ENCODE results near the gene EFNA2. TPM values are rescaled to one million over a fixed set of nuclear protein-coding genes. Genes with fewer than 3 reads are reported as not detected.

Gene EFNA2
- total RNA-seq, 1 donor from 2014 or later: not detected

- TF ChIP-seq, protein P1, sequence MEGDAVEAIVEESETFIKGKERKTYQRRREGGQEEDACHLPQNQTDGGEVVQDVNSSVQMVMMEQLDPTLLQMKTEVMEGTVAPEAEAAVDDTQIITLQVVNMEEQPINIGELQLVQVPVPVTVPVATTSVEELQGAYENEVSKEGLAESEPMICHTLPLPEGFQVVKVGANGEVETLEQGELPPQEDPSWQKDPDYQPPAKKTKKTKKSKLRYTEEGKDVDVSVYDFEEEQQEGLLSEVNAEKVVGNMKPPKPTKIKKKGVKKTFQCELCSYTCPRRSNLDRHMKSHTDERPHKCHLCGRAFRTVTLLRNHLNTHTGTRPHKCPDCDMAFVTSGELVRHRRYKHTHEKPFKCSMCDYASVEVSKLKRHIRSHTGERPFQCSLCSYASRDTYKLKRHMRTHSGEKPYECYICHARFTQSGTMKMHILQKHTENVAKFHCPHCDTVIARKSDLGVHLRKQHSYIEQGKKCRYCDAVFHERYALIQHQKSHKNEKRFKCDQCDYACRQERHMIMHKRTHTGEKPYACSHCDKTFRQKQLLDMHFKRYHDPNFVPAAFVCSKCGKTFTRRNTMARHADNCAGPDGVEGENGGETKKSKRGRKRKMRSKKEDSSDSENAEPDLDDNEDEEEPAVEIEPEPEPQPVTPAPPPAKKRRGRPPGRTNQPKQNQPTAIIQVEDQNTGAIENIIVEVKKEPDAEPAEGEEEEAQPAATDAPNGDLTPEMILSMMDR (IDR thresholded peaks at IDR 0.05): no peak
- no peaks in the 10 kb centered on the region for H3K4me1 ChIP-seq
- intact Hi-C loops (cut with DNase I): no loop called here
Measured at GRCh38 chr19:1290196-1290702, 4.6 kb downstream of the EFNA2 start.

DNA sequence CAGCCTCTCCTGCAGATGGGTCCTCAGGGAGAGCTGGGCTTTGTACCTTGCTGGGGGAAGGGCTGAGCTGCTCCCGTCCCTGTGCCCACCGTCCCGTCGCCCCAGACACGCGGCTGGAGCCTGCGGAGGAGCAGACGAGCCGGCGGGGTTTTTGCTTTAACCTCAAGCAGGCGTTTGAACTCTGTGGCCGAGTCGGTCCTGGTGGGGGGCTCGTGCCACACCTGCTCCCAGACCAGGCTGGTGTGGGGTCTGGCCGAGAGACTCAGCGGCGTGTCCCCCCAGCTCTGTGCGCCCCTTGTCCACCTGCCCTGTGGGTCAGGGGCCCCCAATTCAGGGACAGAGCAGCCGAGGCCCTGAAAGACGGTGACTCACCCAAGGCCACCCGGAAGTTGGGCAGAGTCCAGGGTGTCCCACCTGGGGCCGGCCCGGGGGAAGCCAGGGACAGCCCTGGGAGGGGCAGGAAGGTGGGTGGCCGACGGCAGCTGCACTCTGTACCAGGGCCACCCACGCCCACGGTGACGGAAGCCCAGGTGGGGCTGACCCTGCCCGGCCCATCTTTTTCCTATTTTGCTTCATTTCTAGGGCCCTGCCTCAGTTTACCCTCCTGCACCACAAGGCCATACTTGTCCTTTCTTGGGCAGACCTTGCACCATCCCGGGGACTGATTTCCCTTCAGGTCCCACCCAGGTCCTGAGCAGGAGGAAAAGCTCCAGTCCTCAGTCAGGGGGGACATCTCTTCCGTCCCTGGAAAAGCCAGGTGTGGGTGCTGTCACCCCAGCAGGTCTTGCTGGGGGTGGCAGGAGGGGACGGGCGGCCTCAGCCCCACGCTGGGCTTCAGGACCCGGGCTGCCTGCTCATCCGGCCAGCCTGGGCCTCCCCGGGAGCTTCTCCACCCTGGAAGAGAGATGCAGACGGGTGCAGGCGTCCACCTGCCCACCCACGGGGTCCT lies 5.3 kb downstream of the EFNA2 start:
- ATAC-seq: no peak
- H3K9me3 ChIP-seq: no peaks in the 10 kb centered on the region
- H3K27me3 ChIP-seq (ENCODE audit: low read depth): peaks cover 92% of the 10 kb centered on the region
- H3K27ac ChIP-seq: no peak overlapping the region
- no peak overlapping the region for H3K4me3 ChIP-seq
- no peaks in the 10 kb centered on the region for H3K36me3 ChIP-seq
- DNase-seq: no peak
- intact Hi-C loops (cut with DNase I): no loop called here
- H3K4me1 ChIP-seq: peaks cover 3% of the 10 kb centered on the region
- TF ChIP-seq, protein P1 (IDR thresholded peaks at IDR 0.05): no peak

More at GRCh38 chr19:1290196-1290702, 4.6 kb downstream of the EFNA2 start:
- no peaks in the 10 kb centered on the region for H3K36me3 ChIP-seq
- no peak overlapping the region for H3K27ac ChIP-seq
- DNase-seq: no peak
- H3K9me3 ChIP-seq: no peaks in the 10 kb centered on the region
- ATAC-seq: no peak
- peaks cover 87% of the 10 kb centered on the region for H3K27me3 ChIP-seq (ENCODE audit: low read depth)
- H3K4me3 ChIP-seq: no peak overlapping the region

- Histone ChIP-seq H3K4me3 (no peak overlapping the region), H3K4me1 (peaks cover 3% of the 10 kb centered on the region), H3K27me3 (ENCODE audit: low read depth) (peaks cover 95% of the 10 kb centered on the region), H3K9me3 (no peaks in the 10 kb centered on the region), H3K36me3 (no peaks in the 10 kb centered on the region), H3K27ac (no peak overlapping the region)
- intact Hi-C loops (cut with DNase I): no loop called here
- DNase-seq: no peak
- no peak for ATAC-seq
- TF ChIP-seq, protein P1 (IDR thresholded peaks at IDR 0.05): no peak
Measured at GRCh38 chr19:1291761-1292418, 6.2 kb downstream of the EFNA2 start.

DNA sequence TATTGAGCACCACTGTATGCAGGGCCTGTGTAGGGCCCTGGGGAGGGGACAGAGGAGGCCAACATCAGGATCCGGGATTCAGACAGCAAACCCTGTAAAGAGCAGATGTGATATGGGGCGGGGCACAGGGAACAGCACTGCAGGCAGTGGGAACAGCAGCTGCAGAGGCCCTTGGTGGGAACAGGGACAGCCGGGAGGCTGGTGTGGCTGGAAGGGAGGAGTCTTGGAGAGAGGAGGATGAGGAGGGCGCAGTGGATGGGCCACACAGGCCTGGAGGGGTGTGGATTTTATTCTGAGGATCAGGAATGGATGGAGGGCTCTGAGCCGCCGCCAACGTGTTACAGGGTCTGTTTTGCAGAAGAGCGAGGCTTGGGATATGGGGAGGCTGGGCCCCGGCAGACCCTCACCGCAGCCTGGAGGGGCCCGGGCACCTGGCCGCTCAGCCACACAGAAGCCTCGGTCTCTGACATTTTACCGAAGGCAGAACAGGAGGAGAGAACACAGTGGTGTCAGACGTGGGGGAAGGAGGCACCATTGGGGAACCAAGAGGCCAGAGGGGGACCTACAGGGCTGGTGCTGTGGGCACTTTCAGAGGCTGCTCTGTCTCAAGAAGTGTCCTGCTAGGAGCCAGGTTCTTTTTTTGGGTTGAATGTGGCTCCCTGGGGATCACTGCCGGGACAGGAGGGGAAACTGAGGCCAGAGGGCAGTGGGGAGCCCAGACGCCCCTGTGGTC lies 6.9 kb downstream of the EFNA2 start:
- DNase-seq (no peak), ATAC-seq (no peak)
- peaks cover 3% of the 10 kb centered on the region for H3K4me1 ChIP-seq
- intact Hi-C loops (cut with DNase I): no loop called here
- TF ChIP-seq, protein P1 (IDR thresholded peaks at IDR 0.05): no peak
- peaks cover 92% of the 10 kb centered on the region for H3K27me3 ChIP-seq (ENCODE audit: low read depth)
- no peak overlapping the region for H3K27ac ChIP-seq
- no peak overlapping the region for H3K4me3 ChIP-seq
- H3K36me3 ChIP-seq: no peaks in the 10 kb centered on the region
- H3K9me3 ChIP-seq: no peaks in the 10 kb centered on the region
